ENCODE results near the gene NDUFS1.

DNA sequence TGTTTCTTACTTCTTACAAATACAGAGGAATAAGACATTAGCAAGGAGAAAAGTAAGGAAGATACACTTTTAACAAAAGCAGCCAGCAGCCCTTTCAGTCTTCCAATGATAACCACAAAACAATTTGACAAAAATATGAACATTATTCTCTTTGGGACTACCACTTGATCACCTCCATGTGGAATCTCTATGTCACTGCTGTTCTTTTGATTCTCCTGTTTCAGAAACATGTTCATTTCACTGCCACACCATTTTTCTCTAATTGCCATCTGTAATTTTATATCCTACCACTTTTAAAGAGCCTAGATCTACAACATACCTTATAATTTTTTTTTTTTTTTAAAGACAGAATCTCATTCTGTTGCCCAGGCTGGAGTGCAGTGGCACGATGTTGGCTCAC is 84.1 kb downstream of the NDUFS1 start:
- TF ChIP-seq, protein P1, sequence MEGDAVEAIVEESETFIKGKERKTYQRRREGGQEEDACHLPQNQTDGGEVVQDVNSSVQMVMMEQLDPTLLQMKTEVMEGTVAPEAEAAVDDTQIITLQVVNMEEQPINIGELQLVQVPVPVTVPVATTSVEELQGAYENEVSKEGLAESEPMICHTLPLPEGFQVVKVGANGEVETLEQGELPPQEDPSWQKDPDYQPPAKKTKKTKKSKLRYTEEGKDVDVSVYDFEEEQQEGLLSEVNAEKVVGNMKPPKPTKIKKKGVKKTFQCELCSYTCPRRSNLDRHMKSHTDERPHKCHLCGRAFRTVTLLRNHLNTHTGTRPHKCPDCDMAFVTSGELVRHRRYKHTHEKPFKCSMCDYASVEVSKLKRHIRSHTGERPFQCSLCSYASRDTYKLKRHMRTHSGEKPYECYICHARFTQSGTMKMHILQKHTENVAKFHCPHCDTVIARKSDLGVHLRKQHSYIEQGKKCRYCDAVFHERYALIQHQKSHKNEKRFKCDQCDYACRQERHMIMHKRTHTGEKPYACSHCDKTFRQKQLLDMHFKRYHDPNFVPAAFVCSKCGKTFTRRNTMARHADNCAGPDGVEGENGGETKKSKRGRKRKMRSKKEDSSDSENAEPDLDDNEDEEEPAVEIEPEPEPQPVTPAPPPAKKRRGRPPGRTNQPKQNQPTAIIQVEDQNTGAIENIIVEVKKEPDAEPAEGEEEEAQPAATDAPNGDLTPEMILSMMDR (IDR thresholded peaks at IDR 0.05): no peak
- no peak for TF ChIP-seq EZH2 (IDR thresholded peaks at IDR 0.05; ENCODE audit: borderline replicate concordance, insufficient read depth, low read depth, low read length, poor library complexity, severe bottlenecking)

Data from B cell (primary cell).